EL (cell line): ENCODE results near the gene S100A14.
"Not testable (repeated sequence)": the region's sequence is repeated elsewhere in the genome, so short reads cannot be mapped to it uniquely, and the experiment has no call there.

Experiments
- DNase-seq: peaks from one replicate; pipeline ENCODE4 v3.0.0-alpha.2; 2016

S100A14 gene

DNA sequence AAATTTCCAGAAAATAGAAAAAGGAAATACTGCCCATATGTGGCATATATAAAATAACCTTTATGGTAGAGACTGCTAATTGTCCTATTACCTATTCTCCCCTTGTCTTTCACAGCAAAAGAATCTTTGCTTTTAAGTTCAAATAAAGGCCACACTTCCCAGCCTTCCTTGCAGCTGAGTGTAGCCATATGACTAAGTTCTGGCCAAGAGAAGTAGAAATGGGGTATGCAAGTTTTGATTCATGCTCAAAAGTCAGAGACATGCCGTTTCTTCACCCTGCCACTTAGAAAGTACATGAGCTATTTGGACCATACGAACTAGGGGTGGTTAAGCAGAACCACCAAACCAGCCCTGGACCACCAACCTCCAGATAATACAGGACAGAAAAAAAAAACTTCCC is 32.1 kb downstream of the S100A14 start:
- DNase-seq: no peak

DNA sequence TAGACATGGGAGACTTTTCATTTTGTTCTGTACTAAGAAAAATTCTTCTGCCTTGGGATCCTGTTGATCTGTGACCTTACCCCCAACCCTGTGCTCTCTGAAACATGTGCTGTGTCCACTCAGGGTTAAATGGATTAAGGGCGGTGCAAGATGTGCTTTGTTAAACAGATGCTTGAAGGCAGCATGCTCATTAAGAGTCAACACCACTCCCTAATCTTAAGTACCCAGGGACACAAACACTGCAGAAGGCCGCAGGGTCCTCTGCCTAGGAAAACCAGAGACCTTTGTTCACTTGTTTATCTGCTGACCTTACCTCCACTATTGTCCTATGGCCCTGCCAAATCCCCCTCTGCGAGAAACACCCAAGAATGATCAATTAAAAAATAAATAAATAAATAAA is 32.6 kb downstream of the S100A14 start:
- DNase-seq: not testable (repeated sequence)

DNA sequence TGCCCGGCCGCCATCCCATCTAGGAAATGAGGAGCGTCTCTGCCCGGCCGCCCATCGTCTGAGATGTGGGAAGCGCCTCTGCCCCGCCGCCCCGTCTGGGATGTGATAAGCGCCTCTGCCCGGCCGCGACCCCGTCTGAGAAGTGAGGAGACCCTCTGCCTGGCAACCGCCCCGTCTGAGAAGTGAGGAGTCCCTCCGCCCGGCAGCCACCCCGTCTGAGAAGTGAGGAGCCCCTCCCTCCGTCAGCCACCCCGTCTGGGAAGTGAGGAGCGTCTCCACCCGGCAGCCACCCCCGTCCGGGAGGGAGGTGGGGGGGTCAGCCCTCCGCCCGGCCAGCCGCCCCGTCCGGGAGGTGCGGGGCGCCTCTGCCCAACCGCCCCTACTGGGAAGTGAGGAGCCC is 33.3 kb downstream of the S100A14 start:
- not testable (repeated sequence) for DNase-seq

DNA sequence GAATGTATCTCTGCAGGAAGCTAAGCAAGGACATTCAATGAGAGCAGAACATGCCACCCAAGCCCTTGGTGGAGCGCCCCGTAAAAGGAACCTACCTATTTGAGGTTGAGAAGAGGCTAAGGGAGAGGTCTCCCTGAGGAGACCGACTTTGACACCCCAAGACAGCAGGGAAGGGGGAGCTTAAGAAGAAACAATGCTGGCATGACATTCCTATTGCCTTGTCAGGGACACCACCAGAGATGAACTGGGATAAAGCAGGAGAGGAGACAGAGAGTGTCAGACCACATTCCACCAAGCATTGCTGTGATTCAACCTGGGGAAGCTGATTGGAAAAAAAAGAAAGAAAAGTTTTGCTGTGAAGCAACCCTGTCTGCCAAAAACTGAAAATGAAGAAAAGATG is 37.2 kb downstream of the S100A14 start:
- DNase-seq: peak; percentile 53

DNA sequence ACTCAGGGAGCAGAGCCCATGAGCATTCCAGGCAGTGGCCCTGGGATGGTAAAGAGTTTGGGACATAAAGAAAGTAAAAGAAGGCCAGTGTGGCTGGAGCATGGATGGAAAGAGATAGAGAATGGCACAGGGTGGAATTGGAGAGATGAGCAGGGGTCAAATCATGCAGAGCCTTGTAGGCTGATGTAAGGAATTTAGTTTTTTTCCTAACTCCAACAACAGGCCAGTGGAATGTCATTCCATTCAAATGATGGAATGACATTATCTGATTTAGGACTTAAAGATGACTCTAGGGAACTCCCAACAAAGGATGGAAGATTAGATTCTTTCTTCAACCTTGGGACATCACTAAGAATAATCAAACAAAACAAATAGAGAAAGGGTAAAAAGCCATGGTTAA is 37.6 kb downstream of the S100A14 start:
- peak; percentile 76 for DNase-seq

DNA sequence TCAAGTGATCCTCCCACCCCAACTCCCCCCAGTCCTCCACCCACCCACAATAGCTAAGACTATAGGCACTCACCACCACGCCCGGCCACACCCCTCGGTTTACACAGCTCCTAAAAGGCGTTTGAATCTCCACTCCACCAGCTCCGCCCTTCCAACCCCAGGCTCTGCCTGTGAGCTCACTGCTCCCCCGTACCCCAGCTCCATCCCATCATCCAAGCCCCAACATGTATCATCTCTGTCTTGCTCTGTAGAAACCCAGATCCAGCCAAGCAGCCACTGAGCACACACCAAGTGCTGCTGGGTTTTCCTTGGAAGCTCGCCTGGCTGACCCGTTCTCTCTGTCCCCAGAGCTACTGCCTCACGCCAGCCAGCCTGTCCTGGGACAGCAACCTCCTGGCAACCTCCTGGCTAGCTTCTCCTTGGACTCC is 38.5 kb downstream of the S100A14 start:
- peak; percentile 29 for DNase-seq

DNA sequence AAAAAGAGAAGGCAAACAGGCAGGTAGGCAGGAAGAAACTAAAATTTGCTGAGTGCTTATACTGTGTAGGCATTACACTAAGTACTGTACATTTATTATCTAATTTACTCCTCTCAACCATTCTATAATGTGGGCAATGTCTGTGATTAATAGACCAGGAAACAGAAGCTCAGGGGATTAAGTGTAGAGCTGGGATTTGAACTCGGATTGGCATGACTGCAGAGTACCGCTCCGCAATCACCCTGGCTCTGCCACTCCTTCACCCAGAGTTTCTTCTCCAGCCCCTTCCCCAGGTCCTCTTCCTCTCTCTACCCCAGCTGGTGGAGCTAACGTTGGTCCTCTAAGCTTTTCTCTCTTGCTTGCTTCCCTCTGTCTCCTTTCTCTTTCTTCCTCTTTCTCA is 39.0 kb downstream of the S100A14 start:
- no peak for DNase-seq

DNA sequence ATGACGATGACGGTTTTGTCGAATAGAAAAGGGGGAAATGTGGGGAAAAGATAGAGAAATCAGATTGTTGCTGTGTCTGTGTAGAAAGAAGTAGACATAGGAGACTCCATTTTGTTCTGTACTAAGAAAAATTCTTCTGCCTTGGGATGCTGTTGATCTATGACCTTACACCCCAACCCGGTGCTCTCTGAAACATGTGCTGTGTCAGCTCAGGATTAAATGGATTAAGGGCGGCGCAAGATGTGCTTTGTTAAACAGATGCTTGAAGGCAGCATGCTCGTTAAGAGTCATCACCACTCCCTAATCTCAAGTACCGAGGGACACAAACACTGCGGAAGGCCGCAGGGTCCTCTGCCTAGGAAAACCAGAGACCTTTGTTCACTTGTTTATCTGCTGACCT is 40.6 kb downstream of the S100A14 start:
- not testable (repeated sequence) for DNase-seq

DNA sequence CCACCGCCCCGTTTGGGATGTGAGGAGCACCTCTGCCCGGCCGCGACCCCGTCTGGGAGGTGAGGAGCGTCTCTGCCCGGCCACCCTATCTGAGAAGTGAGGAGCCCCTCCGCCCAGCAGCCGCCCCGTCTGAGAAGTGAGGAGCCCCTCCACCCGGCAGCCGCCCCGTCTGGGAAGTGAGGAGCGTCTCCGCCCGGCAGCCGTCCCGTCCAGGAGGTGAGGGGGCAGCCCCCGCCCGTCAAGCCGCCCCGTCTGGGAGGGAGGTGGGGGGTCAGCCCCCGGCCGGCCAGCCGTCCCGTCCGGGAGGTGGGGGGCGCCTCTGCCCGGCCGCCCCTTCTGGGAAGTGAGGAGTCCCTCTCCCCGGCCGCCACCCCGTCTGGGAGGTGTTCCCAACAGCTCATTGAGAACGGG is 41.0 kb downstream of the S100A14 start:
- not testable (repeated sequence) for DNase-seq

DNA sequence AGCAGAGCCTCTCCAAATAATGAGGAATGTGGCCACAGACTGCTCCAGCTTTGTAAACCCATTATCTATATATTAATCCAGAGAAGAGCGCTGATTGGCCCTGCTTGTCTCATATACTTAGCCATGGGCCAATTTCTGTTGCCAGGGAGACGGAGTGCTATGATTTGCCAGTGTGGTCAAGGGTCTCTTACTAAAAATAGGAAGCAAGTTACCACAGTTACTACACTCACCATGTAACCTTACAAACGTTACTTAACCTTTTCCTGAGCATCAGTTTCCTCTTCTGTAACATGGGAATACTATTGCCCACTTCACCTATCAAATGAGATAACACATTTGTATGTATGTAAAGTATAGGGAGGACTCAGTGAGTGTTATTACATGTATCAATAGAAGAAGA is 42.8 kb downstream of the S100A14 start:
- DNase-seq: no peak

DNA sequence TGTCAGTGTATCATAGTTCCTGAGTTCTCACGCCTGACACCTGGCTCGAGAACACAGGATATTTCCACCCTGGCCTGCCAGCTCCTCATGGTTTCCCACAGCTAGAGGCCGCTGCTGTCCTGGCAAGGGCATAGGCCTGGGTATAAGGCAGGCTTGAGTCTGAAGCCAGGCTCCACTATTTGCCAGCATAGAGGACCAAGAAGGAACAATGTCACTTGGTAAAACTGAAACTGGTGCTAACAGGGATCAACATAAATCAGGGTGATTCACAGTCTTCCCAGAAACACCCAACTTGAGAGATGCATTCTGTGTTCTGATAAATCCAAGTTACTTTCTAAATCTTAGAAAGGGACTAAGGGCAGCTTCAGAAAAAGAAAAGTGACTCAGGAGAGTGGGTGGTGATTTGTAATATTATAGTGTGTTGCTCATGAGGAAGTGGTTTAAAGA is 43.5 kb downstream of the S100A14 start:
- DNase-seq: peak; percentile 86

DNA sequence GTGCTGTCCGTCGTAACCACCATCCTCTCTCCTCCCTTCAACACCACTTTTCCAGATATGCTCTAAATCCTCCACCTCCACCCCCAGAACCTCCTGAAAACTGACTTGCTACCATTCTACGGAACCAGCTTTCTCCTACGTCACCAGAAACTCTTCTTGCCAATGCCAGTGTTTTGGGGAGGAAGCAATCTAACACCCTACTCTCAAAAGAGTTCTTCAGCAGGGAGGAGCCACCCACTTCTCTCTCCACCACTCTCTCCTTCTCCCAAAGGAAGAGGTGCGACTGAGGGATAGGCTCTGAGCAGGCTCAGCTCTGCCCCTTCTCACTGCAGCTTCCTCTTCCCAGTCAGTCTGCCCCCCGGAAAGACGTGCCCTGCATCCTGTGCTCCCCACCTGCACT is 44.4 kb downstream of the S100A14 start:
- no peak for DNase-seq

DNA sequence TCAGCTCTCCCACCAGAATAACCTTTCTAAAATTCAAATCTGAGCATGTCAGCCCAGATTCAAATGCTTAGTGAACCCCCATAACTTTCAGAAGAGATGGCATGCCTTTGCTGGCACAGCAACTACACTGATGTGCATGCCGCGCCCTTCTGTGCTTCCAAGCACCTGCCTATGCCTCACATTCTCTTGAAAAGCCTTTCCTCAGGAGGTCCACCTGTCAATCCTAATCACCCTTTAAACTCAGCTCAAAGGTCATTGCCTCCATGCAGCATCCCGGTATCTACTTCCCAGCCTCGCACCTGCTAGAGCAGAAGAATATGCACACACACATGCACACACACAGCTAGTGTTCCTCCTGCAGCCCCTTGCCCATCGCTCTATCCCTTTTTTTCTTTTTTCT is 45.3 kb downstream of the S100A14 start:
- DNase-seq: no peak

DNA sequence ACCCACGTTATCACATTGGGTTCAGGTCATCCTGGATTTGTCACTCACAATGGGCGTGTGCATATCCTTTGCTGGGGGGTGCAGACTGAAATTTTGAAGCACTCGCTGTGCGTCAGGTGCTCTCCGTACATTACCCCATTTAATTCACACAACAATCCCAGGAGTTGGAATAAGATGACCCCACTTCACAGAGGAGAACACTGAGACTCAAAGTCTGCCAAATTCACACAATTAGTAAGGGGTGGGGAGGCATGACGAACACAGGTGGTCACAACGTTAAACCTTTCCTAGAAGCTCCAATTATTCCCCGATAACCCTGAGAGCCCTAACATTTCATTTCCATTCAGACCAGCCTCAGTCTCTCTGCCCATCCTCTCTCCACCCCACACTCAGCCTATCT is 46.7 kb downstream of the S100A14 start:
- DNase-seq: no peak

DNA sequence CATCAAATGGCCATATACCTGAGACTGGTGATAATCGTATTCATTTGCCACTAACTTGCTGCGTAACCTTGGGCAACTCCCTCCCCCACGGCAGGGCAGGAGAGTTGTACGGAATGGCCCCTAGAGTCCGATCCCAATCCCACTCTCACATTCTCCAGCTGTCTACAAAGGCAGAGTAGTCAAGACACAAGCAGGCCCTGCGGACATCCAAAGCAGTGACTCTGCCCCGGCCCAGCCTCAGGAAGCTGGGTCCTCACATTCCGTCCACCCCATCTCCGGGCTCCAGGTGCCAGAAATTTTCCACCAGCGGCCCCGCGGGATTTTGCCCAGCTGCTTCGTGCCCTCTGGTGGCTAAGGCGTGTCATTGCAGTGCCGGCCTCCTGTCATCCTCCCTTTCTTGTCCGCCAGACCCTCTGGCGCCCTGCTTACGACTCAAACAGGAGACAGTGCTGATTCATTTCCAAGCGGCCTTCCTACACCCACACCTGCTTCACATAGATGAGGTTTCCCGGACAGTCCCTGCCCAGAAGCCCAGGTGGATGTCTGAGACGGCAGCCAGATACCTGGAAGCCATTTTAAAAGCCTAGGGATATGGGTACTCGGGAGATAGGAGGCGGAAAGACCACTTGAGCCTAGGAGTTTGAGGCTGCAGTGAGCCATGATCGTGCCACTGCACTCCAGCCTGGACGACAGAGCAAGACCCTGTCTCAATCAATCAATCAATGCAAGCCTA is 47.6 kb downstream of the S100A14 start:
- DNase-seq: peak; percentile 90

DNA sequence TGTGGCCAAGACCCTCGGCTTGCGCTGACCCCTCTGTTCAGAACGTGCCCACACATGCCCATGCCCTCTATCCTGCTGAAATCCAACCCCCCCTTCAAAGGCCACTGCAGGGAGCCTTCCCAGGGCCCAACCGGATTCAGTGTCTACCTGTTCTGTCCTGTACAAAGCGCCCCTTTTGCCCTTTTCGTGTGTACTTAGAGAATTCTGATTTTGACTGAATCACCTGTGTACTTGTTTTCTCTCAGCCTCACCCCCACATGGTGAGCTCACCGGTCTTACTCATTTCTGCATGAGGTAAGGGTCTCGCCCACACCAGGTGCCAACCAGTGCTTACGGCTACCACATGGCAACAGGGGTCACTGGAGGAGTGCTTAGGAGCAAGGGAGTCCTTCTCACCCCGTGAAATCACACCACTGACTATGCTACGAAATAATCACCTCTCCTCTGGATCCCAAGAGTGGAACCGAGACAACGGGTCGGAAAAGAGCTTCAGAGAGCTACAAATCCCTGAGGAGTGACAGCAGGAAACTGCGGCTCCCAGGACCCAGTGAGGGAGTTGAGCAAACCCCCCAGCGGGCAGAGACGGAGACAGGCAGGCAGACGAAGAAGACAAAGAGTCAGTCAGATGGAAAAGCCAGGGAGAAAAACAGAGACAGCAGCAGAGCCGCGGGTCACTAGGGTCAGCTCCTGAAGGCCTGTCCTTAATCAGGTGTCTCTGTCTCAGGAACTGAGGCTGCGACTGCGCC is 48.3 kb downstream of the S100A14 start:
- no peak for DNase-seq

DNA sequence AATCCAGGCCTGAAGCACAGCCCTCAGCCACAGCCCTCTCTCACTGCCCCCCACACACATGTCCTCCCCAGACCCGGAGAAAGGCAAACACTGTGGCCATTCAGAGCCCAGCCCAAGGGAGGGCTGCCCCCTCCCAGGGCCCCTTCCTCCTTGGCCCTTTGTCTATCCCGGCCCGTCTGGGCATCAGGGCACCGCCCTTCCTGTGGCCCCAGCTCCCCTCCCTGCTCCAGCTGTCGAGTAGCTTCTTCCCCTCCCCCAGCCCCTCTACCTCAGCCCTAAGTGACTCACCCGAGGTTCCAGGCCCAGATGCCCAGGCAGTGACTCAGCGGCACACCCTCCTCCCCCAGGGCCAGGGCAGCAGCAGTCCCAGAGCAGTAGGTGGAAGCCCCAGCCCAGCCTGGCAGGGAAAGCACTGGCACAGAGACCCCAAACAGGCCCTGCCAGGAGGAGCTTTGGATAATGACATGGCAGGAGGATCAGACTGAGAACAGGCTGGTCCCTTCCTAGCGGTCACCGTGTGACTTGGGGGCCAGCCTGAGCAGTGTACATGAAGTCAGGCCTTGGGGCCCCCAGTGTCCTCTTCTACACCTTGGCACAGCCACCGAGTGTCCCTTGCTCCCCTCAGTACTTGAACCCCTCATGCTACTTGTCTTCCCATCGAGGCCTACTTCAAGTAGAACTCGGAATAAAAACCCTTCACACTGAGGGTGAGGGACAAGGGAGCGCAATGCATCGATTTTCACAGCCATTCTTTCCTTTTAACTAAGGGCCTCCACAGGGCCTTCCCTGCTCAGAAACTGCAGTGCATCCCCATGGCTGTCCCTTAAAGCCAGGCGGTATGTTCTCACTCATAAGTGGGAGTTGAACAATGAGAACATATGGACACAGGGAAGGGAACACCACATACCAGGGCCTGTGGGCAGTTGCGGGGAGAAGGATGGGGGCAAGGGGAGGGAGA is 49.4 kb downstream of the S100A14 start:
- DNase-seq: peak; percentile 99

DNA sequence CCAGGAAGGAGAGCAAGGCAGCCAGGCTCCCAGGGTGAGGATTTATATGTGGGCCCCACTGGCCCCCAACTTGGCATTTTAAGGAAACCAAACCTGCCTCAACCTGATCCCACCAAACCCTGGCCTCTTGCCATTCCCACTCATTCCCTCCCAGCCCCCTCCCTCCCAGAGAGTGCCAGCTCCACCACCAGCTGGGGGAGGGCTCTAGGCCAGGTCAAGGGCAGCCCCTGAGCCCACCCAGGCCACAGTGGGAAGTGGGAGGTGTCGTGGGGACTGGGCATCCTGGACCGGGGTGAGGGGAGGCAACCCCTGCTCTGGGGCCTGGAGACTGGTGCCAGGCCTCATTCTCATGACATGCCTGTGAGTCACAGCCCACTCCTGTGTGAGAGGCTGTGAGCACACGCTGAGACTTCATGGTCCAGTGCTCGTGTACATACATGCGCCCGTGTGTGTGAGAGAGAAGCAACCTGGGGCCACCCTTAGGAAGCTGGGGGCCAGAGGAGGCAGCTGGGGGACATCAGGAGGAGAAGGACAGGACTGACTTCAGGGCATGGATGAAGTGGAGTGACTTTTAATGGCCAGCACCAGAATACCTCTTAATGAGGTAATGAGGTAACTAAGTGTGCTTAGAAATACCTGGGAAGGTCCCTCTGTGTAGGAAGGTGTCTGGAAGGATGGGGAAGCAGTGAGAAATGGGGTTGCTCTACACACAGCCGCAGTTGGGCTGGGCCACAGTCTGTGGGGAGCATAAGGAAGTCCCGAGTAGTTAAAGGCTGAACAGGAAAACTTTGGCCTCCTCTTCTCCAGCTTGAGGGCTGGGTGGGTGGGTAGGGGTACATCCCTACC is 50.4 kb downstream of the S100A14 start, which contains the start of gene S100A2:
Gene S100A2 (minus strand): TSS at position 316 of the 846 bp plus-strand sequence. CDS start 1,967 bp downstream, outside the sequence.
- peak; percentile 94 for DNase-seq
